Measurements from ENCODE around the gene HIGD2A.

The HIGD2A gene

DNA sequence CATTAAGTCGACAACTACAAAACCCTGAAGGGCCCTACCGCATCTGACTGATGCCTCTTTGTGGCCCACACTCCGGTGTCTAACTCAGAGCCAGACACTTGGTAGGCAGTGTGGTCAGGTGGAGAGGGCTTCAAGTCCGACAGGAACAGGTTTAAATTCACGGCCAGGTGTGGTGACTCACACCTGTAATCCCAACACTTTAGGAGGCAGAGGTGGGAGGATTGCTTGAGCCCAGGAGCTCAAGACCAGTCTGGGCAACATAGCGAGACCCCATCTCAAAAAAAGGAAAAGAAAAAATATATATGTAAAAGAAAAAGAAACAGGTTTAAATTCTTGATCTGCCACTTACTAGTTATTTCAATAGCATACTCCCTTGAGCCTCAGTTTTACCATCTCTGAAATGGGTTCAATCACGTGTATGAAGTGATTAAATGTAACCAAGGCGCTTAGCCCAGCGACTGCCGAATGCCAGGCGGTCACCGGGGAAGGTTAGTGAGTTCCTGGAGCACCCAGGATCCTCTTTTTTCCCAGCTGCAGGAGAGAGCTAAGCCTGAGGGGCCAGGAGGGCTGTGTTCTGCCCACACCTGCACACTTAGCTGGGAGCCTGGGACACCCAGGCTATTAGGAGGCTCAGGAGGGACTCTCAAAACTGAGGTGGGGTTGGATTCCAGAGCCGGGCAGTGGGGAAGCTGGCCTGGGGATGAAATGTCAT is 26.8 kb downstream of the HIGD2A start:
- DNase-seq (ENCODE audit: low read depth in 4 of 4, low spot score in 1 of 4): no peak

DNA sequence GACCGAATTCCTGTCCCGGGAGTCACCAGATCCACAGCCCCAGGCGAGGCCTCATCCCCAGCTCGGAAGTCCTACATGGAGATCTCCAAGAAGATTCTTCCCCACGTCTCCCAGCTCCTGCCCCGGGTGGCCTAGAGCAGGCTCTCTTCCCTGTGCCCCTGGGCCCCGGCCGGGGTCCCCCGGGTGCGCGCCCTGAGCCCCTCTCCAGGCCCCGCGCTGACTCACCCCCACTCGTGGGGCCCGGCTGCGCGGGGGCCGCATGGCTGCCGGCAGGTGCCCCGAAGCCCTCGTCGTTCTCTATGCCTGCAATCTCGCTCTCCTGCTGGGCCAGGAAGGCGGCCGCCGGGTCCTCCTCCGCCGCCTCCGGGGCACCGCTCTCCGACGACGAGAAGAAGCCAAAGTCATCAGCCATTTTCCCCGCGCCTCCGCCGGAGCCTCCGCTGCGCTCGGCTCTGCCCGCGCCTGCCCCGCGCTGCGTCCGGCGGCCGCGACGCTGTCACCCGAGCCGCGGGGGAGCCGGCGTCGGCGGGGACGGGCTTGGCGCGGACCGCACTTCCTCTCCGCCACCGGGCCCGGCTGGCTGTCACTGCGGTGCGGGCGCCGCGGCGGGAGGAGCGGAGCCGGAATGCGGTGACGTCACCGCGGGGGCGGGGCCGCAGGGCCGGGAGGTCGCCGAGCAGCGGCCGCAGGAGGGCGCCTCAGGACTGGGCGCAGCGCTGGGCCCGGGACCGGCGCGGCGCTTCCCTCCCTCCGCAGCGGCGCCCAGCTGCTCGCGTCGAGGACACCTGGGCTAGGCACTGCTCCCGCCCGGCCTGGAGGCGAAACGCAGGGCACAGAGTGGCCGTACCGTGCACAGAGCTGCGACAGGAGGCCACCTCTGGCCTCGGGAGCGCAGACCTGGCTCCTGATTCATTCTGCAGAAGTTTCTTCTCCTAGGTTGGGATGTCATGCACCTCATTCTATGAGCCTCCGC is 27.7 kb downstream of the HIGD2A start, which contains the start of gene CLTB:
Gene CLTB, minus strand, starts transcription at position 588 of the 973 bp plus-strand sequence. Its CDS starts 176 bp downstream, at position 412.
- peak; percentile 79 to 88 (median 84) for DNase-seq (ENCODE audit: low read depth in 4 of 4, low spot score in 1 of 4)

DNA sequence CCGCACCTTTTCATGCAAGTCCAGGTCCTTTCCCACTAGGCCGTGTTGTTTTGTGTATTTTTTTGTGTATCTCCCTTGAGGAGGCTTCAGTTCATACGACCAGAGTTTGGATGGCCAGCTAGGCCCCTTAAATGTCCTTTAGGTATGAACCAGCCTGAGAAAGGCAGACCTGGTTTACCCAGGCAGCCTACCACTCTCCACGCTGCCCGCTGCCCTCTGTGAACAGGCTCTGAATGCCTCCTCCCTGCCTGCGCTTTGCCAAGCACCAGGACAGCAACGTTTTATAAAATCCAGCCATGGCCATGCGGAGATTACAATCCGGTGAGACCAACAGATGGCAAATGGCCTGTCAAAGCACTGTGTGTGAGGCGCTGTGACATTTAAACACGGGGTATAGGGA is 28.4 kb downstream of the HIGD2A start:
- DNase-seq (ENCODE audit: low read depth in 4 of 4, low spot score in 1 of 4): no peak

DNA sequence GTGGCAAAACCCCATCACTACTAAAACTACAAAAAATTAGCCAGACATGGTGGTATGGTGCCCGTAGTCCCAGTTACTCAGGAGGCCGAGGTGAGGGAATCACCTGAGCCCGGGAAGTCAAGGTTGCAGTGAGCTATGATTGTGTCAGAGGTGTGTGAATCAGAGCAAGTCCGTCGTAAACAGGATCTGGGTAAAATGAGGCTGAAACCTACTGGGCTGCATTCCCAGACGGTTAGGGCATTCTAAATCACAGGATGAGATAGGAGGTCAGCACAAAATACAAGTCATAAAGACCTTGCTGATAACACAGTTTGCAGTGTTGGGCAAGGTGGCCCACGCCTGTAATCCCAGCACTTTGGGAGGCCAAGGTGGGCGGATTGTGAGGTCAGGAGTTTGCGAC is 29.7 kb downstream of the HIGD2A start:
- no peak for DNase-seq (ENCODE audit: low read depth in 4 of 4, low spot score in 1 of 4)

DNA sequence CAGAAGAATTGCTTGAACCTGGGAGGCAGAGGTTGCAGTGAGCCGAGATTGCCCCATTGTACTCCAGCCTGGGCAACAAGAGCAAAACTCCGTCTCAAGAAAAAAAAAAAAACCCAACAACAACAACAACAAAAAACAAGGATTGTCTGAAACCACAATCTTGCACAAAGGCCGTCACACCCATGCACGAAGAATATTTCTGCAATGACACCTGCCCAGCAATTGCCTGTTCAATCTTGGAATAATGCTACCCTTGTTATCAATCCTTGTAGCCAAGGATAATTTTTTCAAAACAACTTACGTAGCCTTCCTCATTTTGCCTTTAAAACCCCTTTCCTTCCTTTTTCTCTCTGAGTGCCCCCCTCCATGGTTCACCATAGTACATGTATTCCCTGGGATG is 31.5 kb downstream of the HIGD2A start:
- DNase-seq (ENCODE audit: low read depth in 4 of 4, low spot score in 1 of 4): no peak

DNA sequence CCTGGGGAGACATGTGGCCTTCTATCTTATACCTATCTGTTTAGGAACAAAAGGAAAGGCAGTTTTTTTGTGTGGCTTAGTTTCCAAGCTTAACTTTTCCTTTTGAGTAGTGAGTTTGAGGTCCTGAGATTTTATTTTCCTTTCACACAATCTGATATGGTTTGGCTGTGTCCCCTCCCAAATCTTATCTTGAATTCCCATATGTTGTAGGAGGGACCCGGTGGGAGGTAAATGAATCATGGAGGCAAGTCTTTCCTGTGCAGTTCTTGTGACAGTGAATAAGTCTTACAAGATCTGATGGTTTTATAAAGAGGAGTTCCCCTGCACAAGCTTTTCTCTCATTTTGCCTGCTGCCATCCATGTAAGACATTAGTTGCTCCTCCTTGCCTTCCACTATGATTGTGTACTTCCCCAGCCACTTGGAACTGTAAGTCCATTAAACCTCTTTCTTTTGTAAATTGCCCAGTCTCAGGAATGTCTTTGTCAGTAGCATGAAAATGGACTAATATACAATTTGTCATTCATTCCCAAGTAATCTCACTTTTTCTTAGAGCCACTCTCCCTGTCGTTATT is 32.5 kb downstream of the HIGD2A start:
- DNase-seq (ENCODE audit: low read depth in 4 of 4, low spot score in 1 of 4): no peak

DNA sequence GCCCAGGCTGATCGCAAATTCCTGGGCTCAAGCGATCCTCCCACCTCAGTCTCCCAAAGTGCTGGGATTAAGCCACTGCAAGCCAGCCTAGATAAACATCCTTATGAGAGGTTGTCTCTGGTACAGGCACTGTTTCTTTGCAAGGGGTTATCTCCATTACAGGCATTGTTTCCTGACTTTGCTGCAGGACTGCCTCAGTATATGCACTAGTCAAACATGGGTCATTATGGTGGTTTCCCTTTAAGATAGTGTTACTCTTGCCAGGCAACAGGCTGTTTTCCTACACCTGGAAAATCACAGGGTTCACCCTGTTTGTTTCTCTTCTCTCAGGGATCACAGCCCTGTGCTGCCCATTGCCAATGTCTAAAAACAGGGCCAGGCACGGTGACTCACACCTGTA is 35.6 kb downstream of the HIGD2A start:
- no peak for DNase-seq (ENCODE audit: low read depth in 4 of 4, low spot score in 1 of 4)

DNA sequence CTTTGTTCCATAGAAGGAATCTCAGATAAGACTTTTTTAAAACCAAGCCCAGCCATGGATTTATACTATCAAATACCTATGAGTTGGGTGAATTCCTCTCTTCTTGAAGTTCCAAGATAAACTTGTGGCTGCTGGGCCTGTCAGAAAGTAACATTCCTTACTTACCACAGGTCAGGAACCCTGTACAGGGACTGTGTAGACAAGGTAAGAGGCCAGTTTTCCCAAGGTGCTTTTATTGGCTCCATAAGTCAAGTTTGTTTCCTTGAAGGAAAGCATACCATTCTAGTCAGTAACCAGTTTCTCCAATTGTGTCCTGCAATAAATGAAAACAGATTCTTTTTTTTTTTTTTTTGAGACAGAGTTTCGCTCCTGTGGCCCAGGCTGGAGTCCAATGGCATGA is 36.6 kb downstream of the HIGD2A start:
- no peak for DNase-seq (ENCODE audit: low read depth in 4 of 4, low spot score in 1 of 4)

DNA sequence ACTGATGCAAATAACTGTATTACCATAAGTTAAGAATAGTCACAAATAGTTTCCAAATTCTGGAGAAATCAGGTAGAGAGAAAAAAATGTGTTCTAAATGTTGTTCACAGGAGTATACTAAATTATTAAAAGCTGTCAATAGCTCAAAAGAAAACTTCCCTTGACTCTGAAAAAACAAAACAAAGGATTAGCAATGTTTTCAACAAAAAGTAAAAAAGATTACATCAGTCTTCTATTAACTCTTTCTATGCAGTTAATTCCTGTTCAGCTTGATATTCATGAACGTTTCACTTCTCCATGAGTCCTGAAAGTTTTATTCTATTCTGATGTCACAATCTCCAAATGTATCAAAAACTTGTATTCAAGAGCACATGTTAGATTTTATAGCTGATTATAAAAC is 37.2 kb downstream of the HIGD2A start:
- no peak for DNase-seq (ENCODE audit: low read depth in 4 of 4, low spot score in 1 of 4)

DNA sequence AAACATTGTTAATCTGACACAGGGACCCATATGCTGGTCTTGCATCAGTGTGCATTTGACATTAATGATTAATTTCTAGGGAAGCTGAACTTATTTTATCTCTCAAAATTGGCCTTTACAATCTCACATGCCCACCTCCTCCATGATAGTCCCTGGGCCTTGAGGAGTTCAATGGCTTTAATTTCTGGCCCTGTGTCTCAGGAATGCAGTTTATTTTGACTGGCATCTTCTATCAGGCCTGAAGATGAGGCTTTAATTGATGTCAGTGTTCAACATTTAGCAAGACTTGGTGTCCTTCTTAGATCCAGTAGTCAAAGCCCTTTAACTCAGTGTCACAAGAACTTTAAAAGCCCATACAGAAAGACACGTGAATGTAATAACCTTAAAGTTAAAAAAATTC is 38.3 kb downstream of the HIGD2A start:
- no peak for DNase-seq (ENCODE audit: low read depth in 4 of 4, low spot score in 1 of 4)

DNA sequence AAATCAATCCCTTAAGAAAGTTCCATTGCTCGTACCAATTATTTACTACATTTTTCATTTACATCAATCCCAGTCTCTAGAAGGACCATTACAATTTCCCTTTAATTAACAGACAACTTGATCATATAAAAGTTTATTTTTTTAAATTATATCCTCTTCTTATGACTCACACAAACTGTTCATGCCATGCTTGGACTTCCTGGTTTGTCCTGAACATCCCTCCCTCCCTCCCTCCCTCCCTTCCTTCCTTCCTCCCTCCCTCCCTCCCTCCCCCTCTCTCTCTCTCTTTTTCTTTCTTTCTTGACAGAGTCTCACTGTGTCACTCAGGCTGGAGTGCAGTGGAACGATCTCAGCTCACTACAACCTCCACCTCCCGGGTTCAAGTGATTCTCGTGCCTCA is 39.4 kb downstream of the HIGD2A start:
- DNase-seq (ENCODE audit: low read depth in 4 of 4, low spot score in 1 of 4): no peak

DNA sequence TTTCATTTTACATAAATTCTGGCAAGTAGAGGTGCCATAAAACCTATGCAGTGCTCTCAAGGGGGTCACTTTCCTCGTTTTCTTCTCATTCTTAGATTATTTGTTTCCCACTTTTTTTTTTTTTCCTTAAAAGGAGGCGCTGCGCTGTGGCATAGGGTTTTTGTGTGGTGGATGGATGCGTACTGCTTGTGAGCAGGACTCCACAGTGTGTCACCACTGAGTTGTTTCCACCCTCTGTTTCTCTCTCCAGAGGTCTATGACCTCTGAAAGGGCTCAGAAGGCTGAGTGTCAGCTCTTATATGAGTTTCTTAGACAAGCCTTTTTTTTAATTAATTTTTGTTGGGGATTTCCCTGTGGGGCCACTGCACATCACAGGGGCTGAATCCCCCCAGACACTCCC is 41.4 kb downstream of the HIGD2A start:
- no peak for DNase-seq (ENCODE audit: low read depth in 4 of 4, low spot score in 1 of 4)

DNA sequence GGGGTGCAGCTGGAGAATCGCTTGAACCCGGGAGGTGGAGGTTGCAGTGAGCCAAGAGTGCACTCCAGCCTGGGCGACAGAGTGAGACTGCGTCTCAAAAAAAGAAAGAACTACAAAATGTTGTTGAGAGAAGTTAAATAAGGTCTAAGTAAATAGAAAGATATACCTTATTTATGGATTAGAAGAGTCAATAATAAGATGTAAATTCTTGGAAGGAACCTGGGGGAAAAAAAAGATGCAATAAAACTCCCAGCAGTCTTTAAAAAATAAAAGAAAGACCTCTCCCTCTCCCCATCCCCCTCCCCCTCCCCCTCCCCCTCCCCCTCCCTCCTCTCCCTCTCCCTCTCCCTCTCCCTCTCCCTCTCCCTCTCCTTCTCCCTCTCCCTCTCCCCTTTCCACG is 44.2 kb downstream of the HIGD2A start:
- no peak for DNase-seq (ENCODE audit: low read depth in 4 of 4, low spot score in 1 of 4)

DNA sequence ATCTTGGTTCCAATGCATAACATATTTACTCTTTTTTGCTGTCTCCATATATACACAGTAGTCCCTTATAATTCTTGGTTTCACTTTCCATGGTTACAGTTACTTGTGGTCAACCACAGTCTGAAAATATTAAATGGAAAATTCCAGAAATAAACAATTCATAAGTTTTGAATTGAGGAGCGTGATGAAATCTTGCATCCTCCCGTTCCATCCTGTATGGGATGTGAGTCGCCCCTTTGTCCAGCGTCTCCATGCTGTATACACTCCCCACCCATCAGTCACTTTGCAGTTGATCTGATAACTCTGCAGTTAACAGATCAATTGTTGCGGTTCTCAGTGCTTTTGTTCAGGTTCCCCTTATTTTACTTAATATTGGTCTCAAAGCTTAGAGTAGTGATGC is 48.1 kb downstream of the HIGD2A start:
- no peak for DNase-seq (ENCODE audit: low read depth in 4 of 4, low spot score in 1 of 4)

DNA sequence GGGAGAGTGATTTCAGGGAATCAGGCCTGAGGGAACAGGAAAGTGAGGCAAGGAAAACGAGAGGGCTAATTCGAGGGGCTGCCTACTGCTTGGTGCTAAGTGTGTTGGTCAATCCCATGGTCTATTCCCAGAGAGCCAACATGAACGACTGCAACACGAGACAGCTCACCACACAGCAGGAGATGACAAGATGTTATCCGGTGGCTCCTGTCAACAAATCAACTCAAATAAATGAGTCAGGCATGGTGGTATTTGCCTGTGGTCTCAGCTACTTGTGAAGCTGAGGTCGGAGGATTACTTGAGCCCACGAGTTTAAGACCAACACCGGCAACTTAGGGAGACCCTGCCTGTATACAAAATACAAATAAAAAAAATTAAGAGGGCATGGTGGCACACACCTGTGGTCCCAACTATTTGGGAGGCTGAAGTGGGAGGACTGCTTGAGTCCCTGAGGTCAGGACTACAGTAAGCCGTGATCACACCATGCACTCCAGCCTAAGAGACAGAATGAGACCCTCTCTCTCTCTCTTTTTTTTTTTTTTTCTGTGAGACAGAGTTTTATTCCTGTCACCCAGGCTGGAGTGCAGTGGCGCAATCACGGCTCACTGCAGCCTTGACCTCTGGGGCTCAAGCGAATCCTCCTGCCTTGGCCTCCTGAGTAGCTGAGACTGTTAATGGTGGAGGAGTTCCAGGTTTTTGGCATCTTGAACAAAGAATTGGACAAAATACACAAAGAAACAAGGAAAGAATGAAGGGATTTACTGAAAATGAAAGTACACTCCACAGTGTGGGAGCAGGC is 50.6 kb downstream of the HIGD2A start:
- no peak for DNase-seq (ENCODE audit: low read depth in 4 of 4, low spot score in 1 of 4)

Data from stimulated activated CD4-positive, alpha-beta T cell treated with anti-CD3 and anti-CD28 coated beads, Interleukin-1b, Interleukin-23, amount 100 ng/mL, for 24 hours (primary cell).